Measurements from ENCODE around the gene MARCOL.

MARCOL gene

GRCh38 chr5:148206620-148207019 lies 31.7 kb upstream of the MARCOL start:
- TF ChIP-seq, protein P1, sequence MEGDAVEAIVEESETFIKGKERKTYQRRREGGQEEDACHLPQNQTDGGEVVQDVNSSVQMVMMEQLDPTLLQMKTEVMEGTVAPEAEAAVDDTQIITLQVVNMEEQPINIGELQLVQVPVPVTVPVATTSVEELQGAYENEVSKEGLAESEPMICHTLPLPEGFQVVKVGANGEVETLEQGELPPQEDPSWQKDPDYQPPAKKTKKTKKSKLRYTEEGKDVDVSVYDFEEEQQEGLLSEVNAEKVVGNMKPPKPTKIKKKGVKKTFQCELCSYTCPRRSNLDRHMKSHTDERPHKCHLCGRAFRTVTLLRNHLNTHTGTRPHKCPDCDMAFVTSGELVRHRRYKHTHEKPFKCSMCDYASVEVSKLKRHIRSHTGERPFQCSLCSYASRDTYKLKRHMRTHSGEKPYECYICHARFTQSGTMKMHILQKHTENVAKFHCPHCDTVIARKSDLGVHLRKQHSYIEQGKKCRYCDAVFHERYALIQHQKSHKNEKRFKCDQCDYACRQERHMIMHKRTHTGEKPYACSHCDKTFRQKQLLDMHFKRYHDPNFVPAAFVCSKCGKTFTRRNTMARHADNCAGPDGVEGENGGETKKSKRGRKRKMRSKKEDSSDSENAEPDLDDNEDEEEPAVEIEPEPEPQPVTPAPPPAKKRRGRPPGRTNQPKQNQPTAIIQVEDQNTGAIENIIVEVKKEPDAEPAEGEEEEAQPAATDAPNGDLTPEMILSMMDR (IDR thresholded peaks at IDR 0.05; ENCODE audit: low read depth, low read length): no peak
- no peak overlapping the region for H3K4me3 ChIP-seq (ENCODE audit: low read depth, low read length)

GRCh38 chr5:148208226-148208625 lies 30.1 kb upstream of the MARCOL start:
- TF ChIP-seq, protein P1 (IDR thresholded peaks at IDR 0.05; ENCODE audit: low read depth, low read length): no peak
- no peak overlapping the region for H3K4me3 ChIP-seq (ENCODE audit: low read depth, low read length)

GRCh38 chr5:148209151-148209770 lies 29.1 kb upstream of the MARCOL start:
- H3K4me3 ChIP-seq (ENCODE audit: low read depth, low read length): no peak overlapping the region
- TF ChIP-seq, protein P1 (IDR thresholded peaks at IDR 0.05; ENCODE audit: low read depth, low read length): no peak

DNA sequence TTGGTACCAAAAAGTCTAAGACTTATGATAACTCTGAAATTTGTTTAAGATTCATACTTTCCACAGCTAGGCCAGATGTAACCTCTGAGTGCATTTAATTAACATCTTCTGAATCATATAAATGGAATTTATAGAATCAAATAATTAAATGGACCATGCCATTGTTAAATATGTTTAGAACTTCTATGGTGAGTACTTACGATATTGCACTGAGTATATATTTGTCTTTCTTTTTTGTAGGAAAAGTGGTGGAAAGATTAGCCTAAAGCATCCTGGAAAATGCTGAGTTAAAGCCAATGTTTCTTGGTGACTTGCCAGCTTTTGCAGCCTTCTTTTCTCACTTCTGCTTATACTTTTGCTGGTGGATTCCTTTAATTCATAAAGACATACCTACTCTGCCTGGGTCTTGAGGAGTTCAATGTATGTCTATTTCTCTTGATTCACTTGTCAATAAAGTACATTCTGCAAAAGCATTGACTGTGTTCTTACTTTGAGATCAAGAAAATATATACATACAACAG lies 23.6 kb upstream of the MARCOL start:
- TF ChIP-seq, protein P1 (IDR thresholded peaks at IDR 0.05; ENCODE audit: low read depth, low read length): no peak
- H3K4me3 ChIP-seq (ENCODE audit: low read depth, low read length): no peak overlapping the region

DNA sequence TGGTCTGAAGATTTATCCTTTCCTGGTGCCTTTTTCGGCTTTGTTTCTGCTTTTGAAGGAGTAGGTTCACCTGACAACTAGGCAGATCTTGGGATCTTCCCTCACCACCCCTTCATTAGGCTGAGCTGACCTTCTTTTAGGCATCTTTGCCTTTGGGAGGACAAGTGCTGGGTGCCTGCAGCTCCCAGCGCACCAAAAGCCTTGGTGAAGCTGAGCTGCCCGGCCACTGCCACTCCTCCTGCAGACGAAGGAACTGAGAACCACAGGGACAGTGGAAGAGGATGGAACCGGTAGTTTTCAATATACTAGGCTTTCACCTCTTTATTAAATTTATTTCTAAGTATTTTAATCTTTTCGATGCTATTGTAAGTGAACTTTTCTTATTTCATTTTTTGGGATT lies 16.8 kb upstream of the MARCOL start:
- TF ChIP-seq, protein P1 (IDR thresholded peaks at IDR 0.05; ENCODE audit: low read depth, low read length): no peak
- no peak overlapping the region for H3K4me3 ChIP-seq (ENCODE audit: low read depth, low read length)

DNA sequence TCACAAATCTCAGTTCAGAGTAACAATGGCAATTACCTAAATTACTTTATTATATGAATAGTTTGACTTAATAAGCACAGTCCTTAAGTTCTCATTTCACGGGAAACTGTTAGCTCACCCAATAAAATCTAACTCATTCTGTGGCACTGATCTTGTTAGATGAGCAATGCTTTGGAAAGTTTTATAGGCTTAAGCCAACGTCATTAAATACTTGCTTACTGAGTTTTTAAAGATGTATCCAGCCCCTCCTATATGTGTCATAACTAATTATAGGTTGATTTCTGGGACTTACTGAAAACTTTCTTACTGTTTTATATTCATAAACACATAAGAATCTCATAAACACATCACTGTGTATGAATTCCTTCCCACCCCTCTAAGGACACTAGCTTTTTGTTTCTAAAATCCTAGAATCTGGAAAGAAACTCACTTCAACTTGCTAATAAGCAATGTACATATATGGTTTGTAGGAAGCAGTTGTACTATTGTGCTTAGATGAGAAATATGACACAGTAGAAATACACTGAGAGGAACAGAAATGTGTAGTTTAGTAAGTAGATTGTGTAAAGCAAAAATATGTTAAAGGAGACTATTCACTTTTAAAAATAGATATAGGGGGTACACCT lies 14.1 kb upstream of the MARCOL start:
- TF ChIP-seq, protein P1 (IDR thresholded peaks at IDR 0.05; ENCODE audit: low read depth, low read length): no peak
- no peak overlapping the region for H3K4me3 ChIP-seq (ENCODE audit: low read depth, low read length)

- H3K4me3 ChIP-seq (ENCODE audit: low read depth, low read length): no peak overlapping the region
- TF ChIP-seq, protein P1 (IDR thresholded peaks at IDR 0.05; ENCODE audit: low read depth, low read length): no peak
Observed at GRCh38 chr5:148228392-148228984, 9.8 kb upstream of the MARCOL start.

Measured in WI38 (cell line).